Stimulated activated CD4-positive, alpha-beta T cell treated with anti-CD3 and anti-CD28 coated beads, Interleukin-1b, Interleukin-23, amount 100 ng/mL, for 4 hours (primary cell): ENCODE data around the gene SOWAHB.
"Not testable (repeated sequence)": the region's sequence is repeated elsewhere in the genome, so short reads cannot be mapped to it uniquely, and the experiment has no call there.

Source experiments
- DNase-seq, 2 donors: peaks; one replicate each; pipeline ENCODE4 v3.0.0-alpha.2; 2020; ENCODE audit warnings: low read depth in 2 of 2

The SOWAHB gene

DNA sequence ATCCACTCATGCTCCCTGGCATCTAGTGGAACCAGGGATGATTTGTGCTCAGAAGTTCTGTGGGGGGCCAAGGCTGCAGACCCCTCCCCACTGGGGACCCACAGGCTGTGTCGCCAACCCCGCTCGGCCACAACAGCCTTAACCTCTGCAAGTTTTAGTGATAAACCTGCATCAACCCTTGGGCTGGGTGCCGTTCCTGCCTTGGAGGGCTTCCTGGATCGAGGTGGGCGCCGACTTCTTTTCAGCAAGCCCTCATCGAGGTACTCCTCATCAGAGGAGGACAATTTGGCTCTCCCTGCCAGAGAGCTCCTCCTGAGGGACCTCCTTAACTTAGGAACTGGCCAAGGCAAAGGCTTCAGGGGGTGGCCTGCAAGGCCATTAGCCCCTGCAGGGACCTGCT is 1.9 kb downstream of the SOWAHB start:
- no peak for DNase-seq

DNA sequence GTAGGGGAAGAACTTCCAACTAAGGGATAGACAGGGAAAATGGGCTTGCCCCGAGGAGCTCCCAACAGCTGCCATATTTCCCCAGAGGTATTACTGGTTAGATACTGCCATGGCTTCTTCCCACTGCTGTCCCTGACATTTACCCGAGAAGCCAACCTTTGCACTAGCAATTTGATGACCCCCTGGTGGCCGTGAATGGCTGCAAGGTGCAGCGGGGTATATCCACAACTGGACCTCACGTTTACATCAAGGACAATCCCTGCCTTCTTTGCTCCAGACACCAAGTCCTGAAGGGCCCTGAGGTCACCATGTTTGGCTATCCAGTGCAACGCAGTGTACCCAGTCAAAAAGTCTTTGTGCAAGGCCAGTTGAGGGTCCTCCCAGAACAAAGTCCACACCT is 2.3 kb downstream of the SOWAHB start:
- no peak for DNase-seq

DNA sequence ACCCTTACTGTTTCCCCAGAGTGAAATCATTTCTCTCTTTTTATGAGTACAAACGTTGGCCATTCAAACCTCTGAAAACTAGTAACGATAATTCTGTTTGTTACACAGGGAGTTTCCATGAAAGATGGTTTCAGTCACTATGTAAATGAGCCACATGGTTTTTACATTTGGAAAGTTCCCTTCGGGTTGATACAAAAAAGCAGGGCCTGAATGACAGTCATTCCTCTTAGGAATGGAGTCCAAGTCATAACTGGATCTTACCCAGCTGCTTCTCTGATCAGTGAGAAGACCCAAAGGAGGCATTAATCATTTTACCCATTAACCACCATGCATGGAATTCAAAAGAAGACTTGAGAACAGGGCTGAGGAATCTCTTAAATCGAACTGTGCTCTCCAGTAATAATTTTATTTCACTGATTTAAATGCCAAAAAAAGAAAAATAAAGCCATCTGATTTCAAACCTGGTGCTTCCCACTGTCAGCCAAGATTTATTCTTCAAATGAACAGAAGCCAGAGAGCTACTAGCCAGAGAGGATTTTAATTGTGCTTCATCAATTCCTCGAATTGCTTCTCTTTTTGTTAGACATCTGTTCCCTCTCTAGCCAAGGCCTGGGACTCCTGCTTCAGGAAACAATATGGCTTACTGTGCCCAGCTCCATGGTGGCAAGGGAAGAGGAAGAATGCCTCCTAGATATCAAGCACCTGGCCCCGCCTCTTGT is 3.2 kb downstream of the SOWAHB start:
- DNase-seq, result no peak

DNA sequence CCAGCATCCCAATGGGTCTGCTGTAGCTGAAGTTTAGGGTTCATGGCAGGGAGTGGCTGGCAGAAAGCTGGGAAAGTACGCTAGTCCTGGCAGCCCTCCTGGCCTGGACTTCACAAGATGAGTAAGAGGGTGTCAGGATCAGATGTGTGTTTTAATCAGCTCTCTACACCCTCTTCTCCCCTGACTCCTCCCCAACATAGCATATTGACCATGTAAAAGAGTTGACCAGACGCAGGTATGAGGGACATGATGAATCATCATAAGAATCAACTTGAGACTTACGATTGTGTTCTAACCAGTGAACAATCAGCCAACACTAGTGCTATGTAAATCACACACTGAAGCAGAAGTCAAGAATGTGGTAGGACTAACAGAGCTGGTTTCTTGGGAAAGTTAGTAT is 5.3 kb downstream of the SOWAHB start:
- DNase-seq, result no peak

DNA sequence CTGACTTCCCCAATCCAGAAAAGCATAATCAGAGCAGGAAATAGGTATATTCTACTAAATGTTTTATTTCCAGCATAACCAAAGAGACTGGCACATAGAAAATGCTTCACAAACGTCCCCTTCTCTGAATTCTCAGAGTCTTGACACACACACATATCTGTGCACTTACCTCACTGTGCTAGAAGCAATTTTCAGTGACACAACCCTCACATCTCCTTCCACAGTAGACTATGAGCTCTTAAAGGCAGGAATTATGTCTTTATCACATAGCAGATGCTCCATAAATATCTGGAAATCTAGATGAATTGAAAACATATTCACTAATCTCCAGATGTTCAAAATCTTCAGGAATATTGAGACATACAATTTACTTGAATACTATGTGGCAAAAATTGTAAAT is 5.9 kb downstream of the SOWAHB start:
- no peak for DNase-seq

DNA sequence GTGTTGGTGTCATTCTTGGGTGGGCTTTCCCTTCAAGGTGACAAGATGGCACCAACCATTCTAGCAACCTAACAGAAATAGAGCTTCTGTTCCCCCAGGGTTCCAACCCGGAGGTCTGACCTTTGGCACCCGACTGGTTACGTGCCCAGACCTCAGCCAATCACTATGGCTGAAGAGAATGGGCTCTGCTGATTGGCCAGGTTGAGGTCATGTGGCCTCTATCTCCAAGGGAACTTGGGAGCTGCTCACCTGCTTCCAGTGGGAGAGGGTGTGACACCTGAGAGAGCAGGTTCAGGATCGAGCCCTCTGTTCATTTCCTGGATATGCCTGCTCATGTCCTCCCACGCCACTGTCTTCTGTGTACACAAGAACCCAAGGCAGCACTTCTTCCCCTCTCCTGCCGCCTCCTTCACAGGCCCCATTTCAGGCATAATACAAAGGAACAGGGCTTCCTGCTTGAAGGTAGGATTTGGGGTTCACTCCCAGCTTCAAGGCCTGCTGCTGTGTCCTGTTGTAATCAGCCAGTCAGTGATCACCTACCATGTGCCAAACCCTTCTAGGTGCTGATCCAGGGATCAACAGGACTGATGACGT is 11.0 kb downstream of the SOWAHB start:
- DNase-seq, result no peak

DNA sequence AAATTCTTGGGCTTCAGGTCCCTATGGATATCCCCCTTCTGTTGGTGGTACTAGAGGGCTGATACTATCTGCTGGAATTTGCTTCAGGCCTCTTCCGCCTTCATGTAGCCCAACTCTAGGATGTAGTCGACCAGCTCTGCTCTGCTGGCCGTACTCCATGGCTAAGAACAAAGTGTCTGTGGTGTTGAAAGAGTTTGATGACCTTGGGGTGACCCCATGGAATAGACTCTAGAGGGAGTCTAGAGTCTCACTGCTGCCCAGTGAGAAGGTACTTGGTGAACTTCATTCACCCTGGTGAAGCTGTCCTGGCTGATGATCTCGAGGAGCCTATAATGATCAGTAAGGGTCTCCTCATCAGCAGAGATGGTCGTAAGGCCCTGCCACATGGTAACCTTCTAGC is 11.7 kb downstream of the SOWAHB start:
- DNase-seq, result no peak

DNA sequence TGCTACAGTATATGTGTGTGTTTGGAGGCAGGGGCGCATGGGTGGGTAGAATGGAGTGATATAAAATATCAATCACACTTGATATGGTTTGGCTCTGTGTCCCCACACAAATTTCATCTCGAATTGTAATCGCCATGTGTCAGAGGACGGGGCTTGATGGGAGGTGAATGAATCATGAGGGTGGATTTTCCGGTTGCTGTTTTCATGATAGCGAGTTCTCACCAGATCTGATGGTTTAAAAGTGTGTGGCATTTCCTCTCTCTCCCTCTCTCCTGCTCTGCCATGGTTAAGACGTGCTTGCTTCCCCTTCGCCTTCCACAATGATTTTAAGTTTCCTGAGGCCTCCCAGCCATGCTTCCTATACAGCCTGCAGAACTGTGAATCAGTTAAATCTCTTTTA is 14.8 kb downstream of the SOWAHB start:
- DNase-seq, result no peak

DNA sequence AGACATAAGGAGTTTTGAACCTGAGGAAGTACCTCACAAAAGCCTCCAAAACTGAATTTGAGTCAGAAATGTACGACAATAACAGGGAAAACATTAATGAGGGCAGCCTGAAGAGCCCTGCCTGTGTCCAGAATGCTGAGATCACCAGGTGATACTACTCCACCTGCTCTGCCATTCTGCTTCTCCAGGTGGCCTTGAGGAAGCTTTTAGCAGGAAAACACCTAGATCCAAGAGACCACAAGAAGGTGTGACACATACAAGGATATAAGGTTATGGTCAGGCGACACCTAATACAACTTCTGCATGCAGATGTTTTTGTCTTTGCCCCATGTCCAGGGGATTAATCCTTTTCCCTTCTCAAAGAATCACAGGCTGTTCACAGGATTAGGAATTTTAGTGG is 15.3 kb downstream of the SOWAHB start:
- DNase-seq, result no peak

DNA sequence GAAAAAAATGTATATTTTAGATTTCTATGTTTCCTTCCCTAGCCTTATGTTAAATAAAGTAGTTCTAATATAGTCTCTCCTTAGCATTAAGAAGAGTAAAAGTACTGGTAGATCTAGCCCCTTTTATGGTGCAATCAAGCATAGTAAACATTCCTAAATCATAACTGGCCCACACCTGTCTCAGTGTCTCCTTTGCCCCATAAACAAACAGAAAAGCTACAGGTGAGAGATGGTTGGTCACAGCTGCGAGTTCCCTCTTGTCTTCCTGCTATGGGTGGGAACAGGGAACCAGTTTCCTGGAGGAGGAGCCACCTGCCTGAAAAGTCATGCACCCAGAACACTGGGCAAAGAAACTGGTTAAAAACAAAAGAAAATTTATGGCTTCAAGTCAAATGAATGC is 16.6 kb downstream of the SOWAHB start:
- no peak for DNase-seq

DNA sequence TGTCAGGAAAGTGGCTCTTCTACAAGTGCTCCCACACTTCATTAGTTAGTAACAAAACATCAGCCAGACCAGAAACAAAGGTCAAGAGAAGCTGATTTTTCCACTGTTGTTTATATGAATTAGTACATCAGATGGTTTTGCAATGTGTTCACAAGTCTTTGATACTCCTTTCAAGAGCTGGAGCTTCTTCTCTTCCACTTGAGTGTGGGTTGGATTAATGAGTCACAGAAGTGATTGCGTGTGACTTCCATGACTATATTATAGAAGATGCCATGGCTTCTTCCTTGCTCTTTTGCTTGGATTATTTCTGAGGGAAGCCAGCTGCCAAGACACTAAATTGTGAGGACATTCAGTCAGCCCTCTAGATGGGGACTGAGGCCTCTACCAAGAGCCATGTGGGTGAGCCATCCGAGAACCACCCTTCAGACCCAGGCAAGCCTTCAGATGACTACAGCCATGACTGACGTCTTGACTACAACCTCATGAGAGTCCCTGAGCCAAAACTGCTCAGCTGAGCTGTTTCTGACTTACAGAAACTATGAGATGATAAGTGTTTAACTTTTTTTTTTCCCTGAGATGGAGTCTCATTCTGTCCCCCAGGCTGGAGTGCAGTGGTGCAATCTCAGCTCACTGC is 18.1 kb downstream of the SOWAHB start:
- DNase-seq, result no peak

DNA sequence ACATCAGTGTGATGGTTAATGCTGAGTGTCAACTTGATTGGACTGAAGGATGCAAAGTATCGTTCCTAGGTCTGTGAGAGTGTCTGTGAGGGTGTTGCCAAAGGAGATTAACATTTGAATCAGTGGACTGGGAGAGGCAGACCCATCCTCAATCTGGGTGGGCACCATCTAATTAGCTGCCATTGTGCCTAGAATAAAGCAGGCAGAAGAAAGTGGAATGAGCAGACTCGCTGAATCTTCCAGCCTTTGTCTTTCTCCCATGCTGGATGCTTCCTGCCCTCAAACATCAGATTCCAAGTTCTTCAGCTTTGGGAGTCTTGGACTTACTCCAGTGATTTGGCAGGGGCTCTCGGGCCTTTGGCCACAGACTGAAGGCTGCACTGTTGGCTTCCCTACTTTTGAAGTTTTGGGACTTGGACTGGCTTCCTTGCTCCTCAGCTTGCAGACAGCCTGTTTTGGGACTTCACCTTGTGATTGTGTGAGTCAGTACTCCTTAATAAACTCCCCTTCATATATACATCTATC is 19.2 kb downstream of the SOWAHB start:
- not testable (repeated sequence) for DNase-seq

DNA sequence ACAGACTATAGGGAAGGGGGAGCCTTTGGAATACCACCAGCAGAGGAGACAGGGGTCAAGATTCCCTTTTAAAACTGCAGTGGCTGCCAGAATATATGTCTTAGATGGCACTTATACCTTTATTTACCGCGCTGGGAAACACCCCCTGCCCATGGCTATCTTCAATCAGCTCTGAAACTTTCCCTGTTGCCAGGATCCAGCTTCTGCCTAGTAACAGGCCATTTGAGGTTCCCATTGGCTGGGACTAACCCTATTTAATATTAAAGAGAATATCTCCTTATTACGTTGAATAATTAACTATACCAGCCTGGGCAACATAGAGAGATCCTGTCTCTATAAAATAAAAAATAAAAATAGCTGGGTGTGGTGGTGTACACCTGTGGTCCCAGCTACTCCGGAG is 23.8 kb downstream of the SOWAHB start:
- no peak for DNase-seq

DNA sequence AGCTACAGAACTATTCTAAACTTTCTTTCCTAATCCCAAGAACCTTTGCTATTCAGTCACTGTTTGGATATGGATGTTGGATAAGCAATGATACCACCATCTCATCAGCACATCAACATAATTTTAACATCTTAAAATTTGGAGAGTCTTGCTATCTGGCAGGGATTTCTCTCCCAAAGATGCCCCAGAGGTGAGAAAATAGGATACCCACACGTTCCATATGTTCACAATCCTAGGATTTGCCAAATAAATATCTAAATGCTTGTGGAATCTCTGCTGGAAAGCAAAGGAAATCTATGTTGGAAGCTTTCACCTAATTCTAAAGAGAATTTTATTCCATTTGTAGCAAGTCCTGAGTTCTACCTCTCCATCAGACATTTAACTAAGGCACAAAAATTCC is 24.4 kb downstream of the SOWAHB start:
- no peak for DNase-seq

DNA sequence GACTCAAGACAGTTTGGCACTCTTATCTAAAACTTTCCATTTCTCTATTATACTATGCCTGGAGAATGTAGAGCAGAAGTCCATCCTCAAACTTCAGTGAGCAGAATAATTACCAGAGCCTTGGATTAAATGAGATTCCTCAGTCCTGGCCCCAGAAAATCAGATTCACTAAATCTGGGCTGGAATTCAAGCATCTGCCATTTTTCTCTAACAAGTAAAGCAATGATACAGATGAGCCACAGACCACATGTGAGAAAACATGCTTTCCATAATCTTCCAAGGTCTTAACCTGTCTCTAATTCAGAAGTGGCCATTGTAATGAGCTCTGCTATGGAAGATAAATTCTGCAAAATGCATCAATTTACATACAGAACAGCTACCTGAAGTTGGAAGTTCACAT is 25.4 kb downstream of the SOWAHB start:
- DNase-seq, result no peak

DNA sequence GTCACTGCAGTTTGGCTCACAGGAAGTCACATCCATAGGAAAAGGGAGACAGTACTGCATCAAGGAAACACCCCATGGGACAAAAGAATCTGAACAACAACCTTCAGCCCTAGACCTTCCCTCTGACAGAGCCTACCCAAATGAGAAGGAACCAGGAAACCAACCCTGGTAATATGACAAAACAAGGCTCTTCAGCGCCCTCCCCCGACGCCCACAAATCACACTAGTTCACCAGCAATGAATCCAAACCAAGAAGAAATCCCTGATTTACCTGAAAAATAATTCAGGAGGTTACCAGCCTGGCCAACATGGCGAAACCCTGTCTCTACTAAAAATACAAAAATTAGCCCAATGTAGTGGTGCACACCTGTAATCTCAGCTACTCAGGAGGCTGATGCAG is 29.2 kb downstream of the SOWAHB start:
- DNase-seq, result not testable (repeated sequence)

DNA sequence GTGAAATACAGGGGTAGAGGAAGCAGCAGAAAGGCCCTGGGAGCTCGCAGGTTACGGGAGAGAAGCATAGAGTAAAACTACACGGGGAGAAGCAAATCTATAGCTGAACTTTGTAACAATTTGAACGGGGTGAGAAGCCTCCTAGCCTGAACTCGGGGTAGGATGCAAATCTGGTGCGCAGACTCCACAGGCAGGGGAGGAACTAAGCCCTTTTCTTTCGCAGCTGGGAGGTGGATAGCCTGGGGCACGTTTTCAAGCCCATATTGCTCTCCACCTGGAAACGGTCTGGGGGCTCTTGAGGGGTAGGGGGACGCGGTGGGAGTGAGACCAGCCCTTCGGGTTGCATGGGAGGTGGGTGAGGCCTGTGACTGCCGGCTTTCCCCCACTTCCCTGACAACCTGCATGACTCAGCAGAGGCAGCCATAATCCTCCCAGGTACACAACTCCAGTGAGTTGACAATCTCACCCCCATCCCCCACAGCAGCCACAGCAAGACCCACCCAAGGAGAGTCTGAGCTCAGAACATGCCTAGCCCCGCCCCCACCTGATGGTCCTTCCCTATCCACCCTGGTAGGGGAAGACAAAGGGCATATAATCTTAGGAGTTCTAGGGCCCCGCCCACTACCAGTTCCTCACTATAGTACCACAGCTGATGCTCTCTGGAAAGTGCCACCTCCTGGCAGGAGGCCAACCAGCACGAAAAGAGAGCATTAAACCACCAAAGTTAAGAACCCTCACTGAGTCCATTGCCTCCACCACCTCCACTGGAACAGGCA is 29.9 kb downstream of the SOWAHB start:
- DNase-seq, result no peak

DNA sequence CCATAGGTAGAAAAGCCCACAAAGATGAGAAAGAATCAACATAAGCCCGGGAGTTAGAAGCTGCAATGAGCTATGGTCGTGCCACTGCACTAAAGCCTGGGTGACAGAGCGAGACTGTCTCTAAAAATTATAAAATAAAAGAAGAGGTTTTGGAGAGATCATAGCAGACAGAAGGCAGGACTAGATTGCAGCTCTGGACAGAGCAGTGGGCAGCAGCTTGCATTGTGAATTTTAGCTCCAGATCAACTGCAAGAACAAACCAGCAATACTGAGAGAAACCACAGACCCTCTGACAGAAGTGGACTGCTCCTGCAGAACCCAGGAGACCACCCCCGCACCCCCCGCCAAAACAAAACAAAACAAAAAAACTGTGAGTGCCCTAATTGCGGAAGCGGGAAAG is 30.6 kb downstream of the SOWAHB start:
- DNase-seq, result no peak

DNA sequence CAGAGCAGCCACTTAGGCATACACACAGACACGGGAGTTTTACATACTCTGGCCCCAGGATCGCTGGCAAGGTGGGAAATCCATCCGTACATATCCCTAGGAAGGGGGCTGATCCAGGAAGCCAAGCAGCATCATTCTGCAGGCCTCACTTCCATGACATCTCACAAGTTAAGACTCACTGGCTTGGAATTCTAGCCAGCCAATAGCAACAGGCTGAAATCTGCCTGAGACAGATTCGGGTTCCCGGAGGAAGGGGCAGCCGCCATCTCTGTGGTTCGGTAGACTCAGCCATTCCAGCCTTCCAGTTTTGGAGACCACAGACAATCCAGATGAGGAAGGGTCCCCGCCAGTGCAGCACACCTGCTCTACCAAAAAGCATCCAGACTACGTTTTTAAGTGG is 31.3 kb downstream of the SOWAHB start:
- no peak for DNase-seq

DNA sequence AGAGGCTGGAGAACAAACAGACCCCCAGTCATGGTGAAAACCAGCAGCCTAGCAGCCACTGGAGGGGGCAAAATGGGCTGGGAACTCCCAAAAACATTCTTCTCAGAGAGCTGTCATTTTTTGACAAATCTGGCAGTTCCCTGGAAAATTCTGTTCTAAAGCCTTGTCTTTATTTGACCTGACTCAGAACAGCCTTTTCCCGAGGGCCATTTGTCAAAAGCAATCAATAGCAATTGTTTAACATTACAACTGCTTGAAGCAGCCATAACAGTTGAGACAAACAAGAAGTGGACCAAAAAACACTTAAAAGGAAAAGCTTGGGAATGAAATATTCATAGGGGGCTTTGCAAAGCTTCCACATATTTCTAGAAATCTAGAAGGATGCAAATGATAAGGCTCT is 39.6 kb downstream of the SOWAHB start:
- no peak for DNase-seq

DNA sequence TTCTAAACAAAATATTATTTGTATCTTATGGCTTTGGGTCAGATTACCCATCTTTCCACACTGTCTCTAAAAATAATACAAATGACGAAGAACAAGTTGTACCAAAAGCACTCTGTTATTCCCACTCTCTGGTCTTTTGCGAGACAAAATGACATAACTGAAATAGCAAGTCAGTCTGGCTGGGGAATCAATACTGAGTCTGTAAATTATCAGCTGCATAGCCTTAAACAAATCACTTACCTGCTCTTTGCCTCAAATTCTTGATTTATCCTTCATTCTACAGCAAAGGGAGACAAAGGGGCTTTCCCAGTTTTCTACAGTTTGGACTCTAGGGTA is 40.9 kb downstream of the SOWAHB start:
- DNase-seq, result no peak

DNA sequence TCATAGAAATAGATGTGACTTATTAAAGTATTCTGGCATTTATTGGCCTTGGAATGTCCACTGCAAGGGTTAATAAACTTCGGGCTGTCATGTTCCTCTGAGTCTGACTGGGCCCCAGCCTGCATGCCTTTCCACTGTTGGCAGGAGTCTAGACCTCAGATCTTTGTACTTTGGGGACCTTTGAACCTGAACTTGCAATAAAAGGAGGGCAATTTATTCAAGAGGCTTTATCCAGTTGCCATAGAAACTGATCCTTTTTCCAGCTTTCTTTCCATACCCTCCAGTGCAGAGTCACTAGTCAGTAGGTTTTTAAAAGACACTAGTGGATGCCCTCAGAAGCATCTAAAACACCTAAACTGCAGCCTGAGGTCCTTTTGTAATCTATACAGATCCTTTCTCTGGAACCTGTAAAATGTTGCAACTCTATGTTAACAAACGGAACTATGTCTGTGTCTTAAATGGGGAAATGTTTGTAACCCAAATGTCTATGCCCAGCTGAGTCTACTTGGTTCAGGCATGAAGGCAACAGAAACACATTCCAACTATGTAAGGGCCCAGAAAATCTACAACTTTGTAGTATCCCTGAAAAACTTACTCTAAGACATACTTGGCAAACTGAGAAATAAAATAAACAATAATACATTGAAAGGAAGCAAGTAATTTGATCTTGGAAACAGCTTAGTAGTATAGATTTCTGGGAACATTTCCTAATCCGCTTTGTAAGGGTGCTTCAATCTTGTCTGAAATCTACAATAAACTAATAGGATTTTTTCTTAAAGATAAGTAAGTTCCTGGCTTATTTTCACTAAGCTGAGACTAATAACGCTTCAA is 41.5 kb downstream of the SOWAHB start:
- no peak for DNase-seq
